Right lobe of liver (tissue), 6 donors: ENCODE measurements around the gene ACTR3. TPM values are rescaled to one million over a fixed set of nuclear protein-coding genes. Genes with fewer than 3 reads are reported as not detected.

Experiments used
- ATAC-seq, 4 donors: fragments of 200-7000 bp; cut with Tn5 transposase; one replicate each; pipeline ENCODE4 v1.9.1; 2020; ENCODE audit warnings: mild to moderate bottlenecking in 4 of 4, moderate library complexity in 4 of 4
- DNase-seq, 3 donors: peaks; one replicate each; pipeline ENCODE4 v3.0.0-alpha.2; 2020
- H3K27ac ChIP-seq, 3 donors: fragments of 200-600 bp; one replicate each; pipeline ENCODE4 v1.8.0; 2022
- H3K27me3 ChIP-seq, 2 donors: fragments of 200-600 bp; one replicate each; pipeline ENCODE4 v1.8.0; 2022
- H3K36me3 ChIP-seq, 4 donors: fragments of 200-600 bp; sonication (generic) in 1 of 4; one replicate each; pipeline versions ENCODE4 v1.5.1 to v1.8.0; 2017 to 2022; ENCODE audit warnings: control low read depth in 1 of 4
- H3K4me1 ChIP-seq, 4 donors: fragments of 200-600 bp; sonication (generic) in 1 of 4; one replicate each; pipeline versions ENCODE4 v1.5.1 to v1.8.0; 2017 to 2022; ENCODE audit warnings: control low read depth in 1 of 4
- H3K4me3 ChIP-seq, 3 donors: fragments of 200-600 bp; one replicate each; pipeline ENCODE4 v1.8.0; 2022
- H3K9me3 ChIP-seq, 4 donors: fragments of 200-600 bp; sonication (generic) in 1 of 4; one replicate each; pipeline versions ENCODE4 v1.5.1 to v1.8.0; 2017 to 2022; ENCODE audit warnings: control low read depth in 1 of 4
- CTCF ChIP-seq, 4 donors: fragments of 200-600 bp in 3 of 4; fragments of 450-650 bp in 1 of 4; IDR thresholded peaks; one replicate each; pipeline versions ENCODE4 v1.5.1 to v1.8.0; 2016 to 2022; ENCODE audit warnings: antibody characterized with exemption in 4 of 4, mild to moderate bottlenecking in 2 of 4
- POLR2A ChIP-seq: fragments of 450-650 bp; IDR thresholded peaks from one replicate; pipeline ENCODE4 v1.6.1; 2017; ENCODE audit warnings: antibody characterized with exemption, mild to moderate bottlenecking
- WGBS: methylation state at CpG from one replicate; pipeline ENCODE4 v1.1.6; 2018; ENCODE audit warnings: low coverage, low lambda C conversion rate; ENCODE audit not compliant: insufficient coverage; ENCODE audit errors: missing lambda C conversion rate; 5-methylcytosine and 5-hydroxymethylcytosine counted together
- intact Hi-C, 2 donors: fragments of 100-400 bp; cut with DNase I; formaldehyde crosslinking; loops; one replicate each; pipeline versions ENCODE4 v1.11.2 to v1.14.1; 2022
- total RNA-seq, 6 experiments: library from RNA; depleted of rRNA in 2 of 6; stranded (reverse); fragments of >200 nt in 2 of 6; fragmentation: NEBNext Ultra II Directional in 3 of 6; extraction: Animal tissue kit (Norgen Biotek cat#: 25700) in 3 of 6; gene quantifications; one replicate each; pipeline versions ENCODE4 v1.1.0 to v1.2.4, GENCODE V29; 2016 to 2023
- donor health status: DM: no; HTN: yes; CAD: no.
- donor health status: DM: no; HTN: no; CAD: no.
- donor health status: DM: no; HTN: no; CAD: no.
- donor health status: DM: no; HTN: yes; CAD: no.
- donor health status: DM: no; HTN: yes; CAD: no.

ACTR3 gene
- total RNA-seq, 6 experiments from 2014 or later: 44.1 to 108 (median 66.2) TPM

GRCh38 chr2:113891265-113891959, 1.5 kb downstream of the ACTR3 start:
- intact Hi-C loops: no loop called here
- Histone ChIP-seq H3K27ac (peak overlapping the region; percentile 97 to 98 (median 97)), H3K9me3 (no peaks in the 10 kb centered on the region)

DNA sequence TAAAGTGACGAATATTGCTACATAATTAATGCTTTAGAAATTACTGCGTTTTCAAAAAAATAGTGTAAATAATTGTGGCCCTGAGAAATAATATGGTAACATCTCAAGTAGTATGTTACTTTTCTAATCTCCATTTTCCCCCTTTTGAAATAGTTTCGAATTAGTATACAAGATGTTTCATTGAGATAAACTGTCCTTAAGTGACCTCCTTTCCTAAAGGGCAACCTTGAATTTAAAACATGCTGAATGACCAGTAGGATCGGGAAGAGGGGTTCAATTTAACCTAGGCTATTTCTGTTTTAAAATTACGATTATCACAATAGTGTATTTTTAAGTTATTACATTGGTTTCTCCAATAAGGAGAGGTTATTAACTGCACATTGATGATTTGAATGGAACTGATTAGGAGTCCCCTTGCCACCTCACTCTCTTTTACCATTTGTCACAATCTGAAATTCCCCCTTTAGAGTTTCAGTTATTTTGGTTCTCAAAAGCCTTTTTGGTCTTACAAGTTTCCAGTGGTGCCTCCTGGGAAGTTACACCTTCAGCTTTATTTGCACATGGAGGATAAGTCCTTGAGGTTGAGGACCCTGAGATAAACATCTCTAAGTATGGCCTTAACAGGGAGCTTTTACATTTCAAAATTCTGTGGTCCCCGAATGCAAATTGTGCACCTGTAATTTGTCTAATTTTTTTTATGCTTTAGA, 2.3 kb downstream of the ACTR3 start:
- Histone ChIP-seq H3K9me3 (no peaks in the 10 kb centered on the region), H3K4me1 (peaks cover 0 to 61% (median 29%) of the 10 kb centered on the region in 4 donors), H3K36me3 (no peaks in the 10 kb centered on the region), H3K27me3 (no peaks in the 10 kb centered on the region), H3K27ac (peak overlapping the region in 1 of 3 donors; percentile 7), H3K4me3 (peak overlapping the region in 1 of 3 donors; percentile 93)
- TF ChIP-seq POLR2A: no peak
- ATAC-seq: no peak
- DNase-seq: no peak
- intact Hi-C loops: no loop called here
- WGBS: 15% methylated on average over 6 of the region's 6 CpGs

More at GRCh38 chr2:113891265-113891959, 1.5 kb downstream of the ACTR3 start:
- Histone ChIP-seq H3K4me1 (peaks cover 0 to 54% (median 26%) of the 10 kb centered on the region in 4 donors), H3K27me3 (no peaks in the 10 kb centered on the region), H3K4me3 (peak overlapping the region; percentile 87 to 94 (median 93)), H3K36me3 (no peaks in the 10 kb centered on the region)
- ATAC-seq (no peak), DNase-seq (no peak)
- no peak for TF ChIP-seq CTCF (IDR thresholded peaks at IDR 0.05)
- no peak for TF ChIP-seq POLR2A
- WGBS: 0% methylated on average over 5 of the region's 5 CpGs

DNA sequence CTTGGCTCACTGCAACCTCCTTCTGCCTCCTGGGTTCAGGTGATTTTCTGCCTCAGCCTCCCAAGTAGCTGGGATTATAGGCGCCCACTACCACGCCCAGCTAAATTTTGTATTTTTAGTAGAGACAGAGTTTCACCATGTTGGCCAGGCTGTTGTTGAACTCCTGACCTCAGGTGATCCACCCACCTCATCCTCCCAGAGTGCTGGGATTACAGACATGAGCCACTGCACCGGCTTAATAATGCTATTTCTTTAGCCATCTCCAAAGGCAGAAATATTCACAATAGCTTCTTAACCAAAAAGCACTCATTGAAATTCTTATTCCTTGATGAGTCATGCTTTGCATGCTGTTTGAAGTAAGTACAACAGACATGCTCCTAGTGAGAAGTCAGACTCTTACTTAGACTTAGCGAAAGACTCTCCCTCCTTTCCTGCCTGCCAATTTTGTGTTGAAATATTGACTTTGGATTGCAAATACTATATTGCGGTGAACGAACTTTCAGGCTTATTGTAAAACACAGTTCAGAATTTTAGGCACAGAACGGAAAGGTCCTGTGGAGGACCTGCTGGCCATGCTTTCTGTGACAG, 4.4 kb downstream of the ACTR3 start:
- peak overlapping the region in 2 of 3 donors; percentile 25 to 40 for H3K4me3 ChIP-seq
- peaks cover 0 to 67% (median 29%) of the 10 kb centered on the region in 4 donors for H3K4me1 ChIP-seq
- 10% methylated on average over 7 of the region's 7 CpGs for WGBS
- H3K27ac ChIP-seq: peak overlapping the region in 2 of 3 donors; percentile 35 to 62
- no peaks in the 10 kb centered on the region for H3K27me3 ChIP-seq
- no peak for TF ChIP-seq POLR2A
- no peak for TF ChIP-seq CTCF (IDR thresholded peaks at IDR 0.05)
- peak; percentile 12 to 62 (median 36) for ATAC-seq
- intact Hi-C loops: no loop called here
- peak in 1 of 3 donors; percentile 60 for DNase-seq
- H3K36me3 ChIP-seq: no peaks in the 10 kb centered on the region
- no peaks in the 10 kb centered on the region for H3K9me3 ChIP-seq

GRCh38 chr2:113895301-113895700, 5.4 kb downstream of the ACTR3 start:
- DNase-seq (no peak), ATAC-seq (no peak)
- H3K9me3 ChIP-seq: no peaks in the 10 kb centered on the region
- H3K27ac ChIP-seq: peak overlapping the region in 1 of 3 donors; percentile 62
- H3K4me3 ChIP-seq: no peak overlapping the region
- peaks cover 0 to 77% (median 34%) of the 10 kb centered on the region in 4 donors for H3K4me1 ChIP-seq
- H3K27me3 ChIP-seq: no peaks in the 10 kb centered on the region
- no peaks in the 10 kb centered on the region for H3K36me3 ChIP-seq
- intact Hi-C loops: no loop called here
- TF ChIP-seq POLR2A (no peak), CTCF (IDR thresholded peaks at IDR 0.05) (no peak)
- 68% methylated on average over 4 of the region's 4 CpGs for WGBS
